Stimulated activated memory B cell treated with anti-CD40 and anti-IgM and Interleukin-4, amounts not matched to agents 10 μg/mL and 1 μg/mL and 100 μg/mL, for 72 hours (primary cell): ENCODE results near the gene IFT20.
A peak's percentile ranks its signal among the peaks of the same experiment; 100 is the strongest.
"Not testable (repeated sequence)": the region's sequence is repeated elsewhere in the genome, so short reads cannot be mapped to it uniquely, and the experiment has no call there.

Experiments used
- ATAC-seq: fragments of 150-1000 bp; cut with Tn5 transposase; 2 replicates; pipeline ENCODE4 v1.10.0; 2021
- H3K27ac Mint-ChIP-seq: one replicate; pipeline ENCODE4 v1.8.0; 2022; ENCODE audit warnings: mild to moderate bottlenecking, mixed read lengths
- H3K27me3 Mint-ChIP-seq: one replicate; pipeline ENCODE4 v1.8.0; 2022; ENCODE audit warnings: mixed read lengths
- H3K36me3 Mint-ChIP-seq: one replicate; pipeline ENCODE4 v1.8.0; 2022; ENCODE audit warnings: mixed read lengths
- H3K4me1 Mint-ChIP-seq: one replicate; pipeline ENCODE4 v1.8.0; 2022; ENCODE audit warnings: mixed read lengths
- H3K4me3 Mint-ChIP-seq: one replicate; pipeline ENCODE4 v1.8.0; 2022; ENCODE audit warnings: mild to moderate bottlenecking, moderate library complexity, mixed read lengths
- H3K9me3 Mint-ChIP-seq: one replicate; pipeline ENCODE4 v1.8.0; 2022; ENCODE audit warnings: mixed read lengths

IFT20 gene

GRCh38 chr17:28315846-28316705 is 19.2 kb downstream of the IFT20 start:
- Mint-ChIP-seq H3K4me3 (no peak overlapping the region), H3K36me3 (no peaks in the 10 kb centered on the region), H3K27me3 (no peaks in the 10 kb centered on the region), H3K27ac (no peak overlapping the region), H3K9me3 (no peaks in the 10 kb centered on the region), H3K4me1 (peaks cover 31% of the 10 kb centered on the region)
- ATAC-seq: no peak

- Mint-ChIP-seq H3K27me3 (no peaks in the 10 kb centered on the region), H3K4me1 (peaks cover 12% of the 10 kb centered on the region), H3K27ac (no peak overlapping the region), H3K36me3 (no peaks in the 10 kb centered on the region), H3K4me3 (no peak overlapping the region), H3K9me3 (no peaks in the 10 kb centered on the region)
- no peak for ATAC-seq
Measured at GRCh38 chr17:28313841-28314240, 21.4 kb downstream of the IFT20 start.

- ATAC-seq: no peak
- H3K9me3 Mint-ChIP-seq: no peaks in the 10 kb centered on the region
- no peaks in the 10 kb centered on the region for H3K4me1 Mint-ChIP-seq
- no peak overlapping the region for H3K27ac Mint-ChIP-seq
- peaks cover 10% of the 10 kb centered on the region for H3K27me3 Mint-ChIP-seq
- no peaks in the 10 kb centered on the region for H3K36me3 Mint-ChIP-seq
- no peak overlapping the region for H3K4me3 Mint-ChIP-seq
Measured at GRCh38 chr17:28306954-28307401, 28.3 kb downstream of the IFT20 start.

- Mint-ChIP-seq H3K27ac (no peak overlapping the region), H3K4me1 (peaks cover 34% of the 10 kb centered on the region), H3K4me3 (no peak overlapping the region), H3K36me3 (no peaks in the 10 kb centered on the region), H3K9me3 (no peaks in the 10 kb centered on the region), H3K27me3 (no peaks in the 10 kb centered on the region)
- no peak for ATAC-seq
Measured at GRCh38 chr17:28298449-28298848, 36.8 kb downstream of the IFT20 start.

DNA sequence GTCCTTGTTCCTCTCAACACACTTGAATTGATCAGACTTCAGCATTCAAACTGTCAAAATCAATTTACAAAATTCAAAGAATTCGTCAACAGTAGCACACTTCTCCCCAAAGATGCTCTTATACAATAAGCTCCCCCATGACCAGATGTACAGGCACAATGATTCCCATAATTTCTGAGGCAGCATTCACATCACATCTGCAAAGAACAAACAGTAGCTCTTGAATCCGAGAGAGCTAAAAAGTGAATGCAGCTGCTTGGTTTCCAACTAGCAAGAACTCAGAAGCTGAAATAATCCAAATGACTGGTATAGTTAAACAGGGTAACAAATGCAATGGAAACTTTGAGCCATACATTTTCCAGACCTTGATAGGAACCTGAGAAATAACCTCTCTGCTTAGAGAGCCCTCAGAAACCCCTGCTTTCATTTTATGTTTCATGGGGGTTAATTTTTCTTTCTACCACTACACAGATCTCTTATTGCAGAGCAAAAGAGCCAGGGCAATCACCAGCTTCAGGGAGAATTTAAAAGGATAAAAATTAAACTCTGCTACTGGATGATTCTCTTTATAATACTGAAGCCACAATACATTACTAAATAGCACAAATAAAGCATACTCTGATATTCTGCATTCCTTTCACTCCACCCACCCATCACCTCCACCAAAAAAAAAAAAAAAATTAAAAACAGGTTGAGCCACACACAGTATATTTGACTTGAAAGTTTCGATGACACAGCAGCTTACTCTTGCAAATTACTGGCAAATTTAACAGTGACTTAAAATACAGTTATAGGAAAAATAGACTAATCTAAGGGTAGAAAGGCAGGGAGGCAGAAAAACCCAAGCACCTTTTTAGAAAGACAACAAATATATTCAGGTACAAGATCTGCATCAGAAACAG is 39.3 kb downstream of the IFT20 start:
- H3K36me3 Mint-ChIP-seq: no peaks in the 10 kb centered on the region
- peak; percentile 84 for ATAC-seq
- no peaks in the 10 kb centered on the region for H3K9me3 Mint-ChIP-seq
- H3K4me3 Mint-ChIP-seq: peak overlapping the region; percentile 65
- peak overlapping the region; percentile 91 for H3K27ac Mint-ChIP-seq
- H3K4me1 Mint-ChIP-seq: peaks cover 45% of the 10 kb centered on the region
- H3K27me3 Mint-ChIP-seq: peaks cover 12% of the 10 kb centered on the region

GRCh38 chr17:28293994-28294393 is 41.3 kb downstream of the IFT20 start:
- peak overlapping the region; percentile 91 for H3K27ac Mint-ChIP-seq

GRCh38 chr17:28292878-28293277 is 42.4 kb downstream of the IFT20 start:
- not testable (repeated sequence) for H3K4me3 Mint-ChIP-seq, ATAC-seq, H3K36me3 Mint-ChIP-seq, H3K9me3 Mint-ChIP-seq
- Mint-ChIP-seq H3K27ac (peak overlapping the region; percentile 22), H3K4me1 (peaks cover 36% of the 10 kb centered on the region), H3K27me3 (peaks cover 12% of the 10 kb centered on the region)

More at GRCh38 chr17:28293994-28294393, 41.3 kb downstream of the IFT20 start:
- no peaks in the 10 kb centered on the region for H3K36me3 Mint-ChIP-seq
- H3K9me3 Mint-ChIP-seq: no peaks in the 10 kb centered on the region
- peaks cover 36% of the 10 kb centered on the region for H3K4me1 Mint-ChIP-seq
- peak; percentile 84 for ATAC-seq
- peaks cover 12% of the 10 kb centered on the region for H3K27me3 Mint-ChIP-seq
- H3K4me3 Mint-ChIP-seq: no peak overlapping the region

DNA sequence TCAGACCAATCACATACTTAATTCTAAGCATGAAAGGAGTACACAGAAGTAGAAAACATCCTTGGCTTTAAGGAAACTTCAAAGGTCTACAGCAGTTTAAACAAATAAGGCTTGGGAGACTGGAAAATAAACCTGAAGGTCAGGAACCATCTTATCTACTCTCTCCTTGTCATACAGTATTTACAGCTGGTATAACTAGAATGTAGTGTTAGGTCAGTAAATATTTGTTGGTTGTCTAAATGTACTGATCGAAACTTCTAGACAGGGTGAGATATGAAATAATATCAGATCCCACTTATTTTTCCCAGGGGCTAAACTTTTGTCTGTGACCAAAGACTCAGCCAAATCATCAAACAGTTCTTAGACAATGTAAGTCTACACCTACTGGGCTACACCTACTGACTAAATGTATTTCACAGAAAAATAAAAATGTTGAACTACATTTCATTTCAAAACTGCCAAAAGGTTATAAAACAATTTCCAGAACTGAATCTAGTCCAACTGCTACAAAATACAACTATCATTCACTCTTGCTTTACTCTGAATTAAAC is 43.4 kb downstream of the IFT20 start:
- H3K36me3 Mint-ChIP-seq: no peaks in the 10 kb centered on the region
- no peaks in the 10 kb centered on the region for H3K9me3 Mint-ChIP-seq
- H3K27me3 Mint-ChIP-seq: peaks cover 12% of the 10 kb centered on the region
- H3K4me1 Mint-ChIP-seq: peaks cover 36% of the 10 kb centered on the region
- no peak overlapping the region for H3K4me3 Mint-ChIP-seq
- H3K27ac Mint-ChIP-seq: no peak overlapping the region
- ATAC-seq: no peak

GRCh38 chr17:28290703-28291102 is 44.6 kb downstream of the IFT20 start:
- ATAC-seq: no peak
- no peak overlapping the region for H3K4me3 Mint-ChIP-seq
- H3K27me3 Mint-ChIP-seq: peaks cover 23% of the 10 kb centered on the region
- no peaks in the 10 kb centered on the region for H3K36me3 Mint-ChIP-seq
- peaks cover 25% of the 10 kb centered on the region for H3K4me1 Mint-ChIP-seq
- no peak overlapping the region for H3K27ac Mint-ChIP-seq
- no peaks in the 10 kb centered on the region for H3K9me3 Mint-ChIP-seq

DNA sequence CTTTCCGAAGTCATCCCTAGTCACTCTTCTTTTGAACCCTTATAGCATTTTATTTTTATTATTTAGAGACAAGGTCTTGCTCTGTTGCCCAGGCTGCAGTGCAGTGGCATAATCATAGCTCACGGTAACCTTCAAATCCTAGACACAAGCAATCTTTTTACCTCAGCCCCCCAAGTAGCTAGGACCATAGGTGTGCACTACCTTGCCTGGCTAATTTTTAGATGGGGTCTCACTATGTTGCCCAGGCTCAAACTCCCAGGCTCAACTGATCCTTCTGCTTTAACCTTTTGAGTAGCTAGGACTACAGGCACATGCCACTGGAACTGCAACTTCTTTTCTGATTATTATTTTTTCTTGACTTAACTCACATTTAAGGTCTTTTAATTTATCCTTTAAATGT is 49.3 kb downstream of the IFT20 start:
- ATAC-seq: no peak
- Mint-ChIP-seq H3K27ac (no peak overlapping the region), H3K36me3 (no peaks in the 10 kb centered on the region), H3K4me1 (no peaks in the 10 kb centered on the region), H3K4me3 (no peak overlapping the region), H3K9me3 (no peaks in the 10 kb centered on the region), H3K27me3 (peaks cover 28% of the 10 kb centered on the region)

DNA sequence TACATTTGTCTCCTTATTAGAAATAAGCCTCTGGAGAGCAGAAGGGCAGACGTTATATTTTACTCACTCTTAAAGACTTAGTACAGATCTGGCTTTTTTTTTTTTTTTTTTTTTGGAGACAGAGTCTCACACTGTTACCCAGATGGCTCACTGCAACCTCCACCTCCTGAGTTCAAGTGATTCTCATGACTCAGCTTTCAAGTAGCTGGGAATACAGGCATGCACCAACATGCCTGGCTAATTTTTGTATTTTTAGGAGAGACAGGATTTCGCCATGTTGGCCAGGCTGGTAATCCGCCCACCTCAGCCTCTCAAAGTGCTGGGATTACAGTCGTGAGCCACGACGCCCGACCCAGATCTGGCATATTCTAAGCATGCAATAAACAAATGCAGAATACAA is 52.7 kb downstream of the IFT20 start:
- Mint-ChIP-seq H3K4me3 (no peak overlapping the region), H3K27ac (no peak overlapping the region), H3K4me1 (peaks cover 12% of the 10 kb centered on the region), H3K9me3 (no peaks in the 10 kb centered on the region), H3K36me3 (no peaks in the 10 kb centered on the region), H3K27me3 (peaks cover 49% of the 10 kb centered on the region)
- no peak for ATAC-seq

GRCh38 chr17:28280826-28281225 is 54.4 kb downstream of the IFT20 start:
- peaks cover 13% of the 10 kb centered on the region for H3K4me1 Mint-ChIP-seq
- H3K9me3 Mint-ChIP-seq: no peaks in the 10 kb centered on the region
- H3K27me3 Mint-ChIP-seq: peaks cover 55% of the 10 kb centered on the region
- no peak overlapping the region for H3K27ac Mint-ChIP-seq
- H3K36me3 Mint-ChIP-seq: no peaks in the 10 kb centered on the region
- no peak overlapping the region for H3K4me3 Mint-ChIP-seq
- no peak for ATAC-seq

DNA sequence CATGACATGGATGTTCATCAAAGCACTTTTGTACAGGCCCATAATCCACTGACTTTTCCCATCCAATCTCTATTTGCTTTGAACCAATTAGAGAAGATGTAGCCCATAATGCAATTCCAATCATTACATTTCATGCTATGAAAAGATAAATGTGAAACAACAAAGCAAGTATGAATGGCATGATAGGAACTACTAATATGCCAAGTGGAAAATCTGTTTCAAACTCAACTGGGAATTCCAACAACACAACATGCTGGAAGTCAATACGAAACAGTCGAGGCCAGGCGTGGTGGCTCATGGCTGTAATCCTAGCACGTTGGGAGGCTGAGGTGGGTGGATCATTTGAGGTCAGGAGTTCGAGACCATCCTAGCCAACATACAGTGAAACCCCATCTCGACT is 55.9 kb downstream of the IFT20 start:
- Mint-ChIP-seq H3K4me1 (peaks cover 13% of the 10 kb centered on the region), H3K27ac (no peak overlapping the region), H3K27me3 (peaks cover 64% of the 10 kb centered on the region), H3K36me3 (no peaks in the 10 kb centered on the region), H3K9me3 (no peaks in the 10 kb centered on the region), H3K4me3 (no peak overlapping the region)
- ATAC-seq: no peak
